ENCODE measurements around the gene REEP3. TPM values are rescaled to one million over a fixed set of nuclear protein-coding genes. Genes with fewer than 3 reads are reported as not detected.
"Not testable (repeated sequence)": the region's sequence is repeated elsewhere in the genome, so short reads cannot be mapped to it uniquely, and the experiment has no call there.

The REEP3 gene
- polyA plus RNA-seq, 5 donors, result 23.3 to 44.3 (median 36.4) TPM

GRCh38 chr10:63629363-63630084 is 108.3 kb downstream of the REEP3 start:
- DNase-seq, result peak; percentile 94 to 95

GRCh38 chr10:63630085-63630930 is 109.1 kb downstream of the REEP3 start:
- DNase-seq, result peak; percentile 92

GRCh38 chr10:63630931-63631680 is 109.9 kb downstream of the REEP3 start:
- DNase-seq, result no peak

GRCh38 chr10:63631991-63632390 is 110.8 kb downstream of the REEP3 start:
- no peak for DNase-seq

GRCh38 chr10:63633677-63634487 is 112.7 kb downstream of the REEP3 start:
- DNase-seq, result no peak

- no peak for DNase-seq
Observed at GRCh38 chr10:63634488-63635065, 113.4 kb downstream of the REEP3 start.

- DNase-seq, result no peak
Observed at GRCh38 chr10:63636812-63637211, 115.6 kb downstream of the REEP3 start.

- DNase-seq, result no peak
Observed at GRCh38 chr10:63637901-63638327, 116.7 kb downstream of the REEP3 start.

- no peak for DNase-seq
Observed at GRCh38 chr10:63641366-63641765, 120.2 kb downstream of the REEP3 start.

GRCh38 chr10:63641799-63642198 is 120.6 kb downstream of the REEP3 start:
- DNase-seq, result no peak

- no peak for DNase-seq
Observed at GRCh38 chr10:63642808-63643207, 121.6 kb downstream of the REEP3 start.

- no peak for DNase-seq
Observed at GRCh38 chr10:63644418-63645142, 123.4 kb downstream of the REEP3 start.

GRCh38 chr10:63645195-63645594 is 124.0 kb downstream of the REEP3 start:
- no peak for DNase-seq

GRCh38 chr10:63646491-63646890 is 125.3 kb downstream of the REEP3 start:
- DNase-seq, result no peak

- DNase-seq, result no peak
Observed at GRCh38 chr10:63651864-63652263, 130.7 kb downstream of the REEP3 start.

GRCh38 chr10:63653747-63654146 is 132.5 kb downstream of the REEP3 start:
- no peak for DNase-seq

GRCh38 chr10:63657761-63658160 is 136.6 kb downstream of the REEP3 start:
- no peak for DNase-seq

GRCh38 chr10:63660941-63661340 is 139.7 kb downstream of the REEP3 start:
- not testable (repeated sequence) for DNase-seq

- DNase-seq, result no peak
Observed at GRCh38 chr10:63661347-63661746, 140.1 kb downstream of the REEP3 start.

- no peak for DNase-seq
Observed at GRCh38 chr10:63664341-63664885, 143.2 kb downstream of the REEP3 start.

Data from right lung (tissue), 5 donors.